Measurements from ENCODE around the gene RAD51B. TPM values are rescaled to one million over a fixed set of nuclear protein-coding genes. Genes with fewer than 3 reads are reported as not detected.
A peak's percentile ranks its signal among the peaks of the same experiment; 100 is the strongest.

RAD51B gene
- total and polyA plus RNA-seq, 2 experiments from 2014 or later: 10.1 to 18.0 TPM

DNA sequence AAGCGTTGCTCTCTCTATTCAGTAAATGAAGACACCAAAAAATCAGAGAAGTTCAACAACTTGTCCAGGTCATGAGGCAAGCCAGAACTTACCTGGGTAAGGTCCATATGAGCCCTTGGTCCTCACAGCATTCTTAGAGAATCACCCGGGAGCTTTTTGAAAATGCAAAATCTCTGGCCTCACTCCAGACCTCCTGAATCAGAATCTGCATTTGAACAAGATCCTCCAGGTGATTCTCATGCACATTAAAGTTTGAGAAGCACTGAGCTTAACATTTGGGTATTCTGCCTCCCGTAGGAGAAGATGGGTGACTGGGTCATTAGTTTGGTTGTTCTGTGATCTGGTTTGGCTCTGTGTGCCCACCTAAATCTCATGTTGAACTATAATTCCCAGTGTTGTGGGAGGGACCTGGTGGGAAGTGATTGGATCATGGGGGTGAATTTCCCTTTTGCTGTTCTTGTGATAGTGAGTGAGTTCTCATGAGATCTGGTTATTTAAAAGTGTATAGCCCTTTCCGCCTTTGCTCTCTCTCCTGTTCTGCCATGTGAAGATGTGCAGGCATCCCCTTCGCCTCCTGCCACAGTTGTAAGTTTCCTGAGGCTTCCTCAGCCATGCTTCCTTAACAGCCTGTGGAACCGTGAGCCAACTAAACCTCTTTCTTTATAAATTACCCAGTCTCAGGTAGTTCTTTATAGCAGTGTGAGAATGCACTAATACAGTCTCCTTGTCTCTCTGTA, 221.2 kb downstream of the RAD51B start:
- H3K9me2 ChIP-seq (replicated peaks; ENCODE audit: insufficient read depth): no peaks in the 10 kb centered on the region
- WGBS (ENCODE audit: low lambda C conversion rate, missing lambda C conversion rate): 84% methylated on average over 6 of the region's 6 CpGs
- no peaks in the 10 kb centered on the region for H3K36me3 ChIP-seq (replicated peaks; ENCODE audit: insufficient read depth, low read depth)
- no peaks in the 10 kb centered on the region for H3K27me3 ChIP-seq
- H2AFZ ChIP-seq: no peak overlapping the region
- H3K4me2 ChIP-seq: no peak overlapping the region
- no peak for DNase-seq (ENCODE audit: low spot score)
- no peaks in the 10 kb centered on the region for H4K20me1 ChIP-seq (ENCODE audit: insufficient read depth, poor library complexity, severe bottlenecking)
- peak overlapping the region; percentile 68 for H3K27ac ChIP-seq
- no peak overlapping the region for H3K4me3 ChIP-seq
- peaks cover 40% of the 10 kb centered on the region for H3K4me1 ChIP-seq (ENCODE audit: insufficient read depth)
- H3K9me3 ChIP-seq (ENCODE audit: low read depth): no peaks in the 10 kb centered on the region
- H3K79me2 ChIP-seq: no peaks in the 10 kb centered on the region
- no peak for TF ChIP-seq EZH2phosphoT487 (IDR thresholded peaks at IDR 0.05; ENCODE audit: low read depth, severe bottlenecking, unreplicated experiment)
- TF ChIP-seq, protein P1, sequence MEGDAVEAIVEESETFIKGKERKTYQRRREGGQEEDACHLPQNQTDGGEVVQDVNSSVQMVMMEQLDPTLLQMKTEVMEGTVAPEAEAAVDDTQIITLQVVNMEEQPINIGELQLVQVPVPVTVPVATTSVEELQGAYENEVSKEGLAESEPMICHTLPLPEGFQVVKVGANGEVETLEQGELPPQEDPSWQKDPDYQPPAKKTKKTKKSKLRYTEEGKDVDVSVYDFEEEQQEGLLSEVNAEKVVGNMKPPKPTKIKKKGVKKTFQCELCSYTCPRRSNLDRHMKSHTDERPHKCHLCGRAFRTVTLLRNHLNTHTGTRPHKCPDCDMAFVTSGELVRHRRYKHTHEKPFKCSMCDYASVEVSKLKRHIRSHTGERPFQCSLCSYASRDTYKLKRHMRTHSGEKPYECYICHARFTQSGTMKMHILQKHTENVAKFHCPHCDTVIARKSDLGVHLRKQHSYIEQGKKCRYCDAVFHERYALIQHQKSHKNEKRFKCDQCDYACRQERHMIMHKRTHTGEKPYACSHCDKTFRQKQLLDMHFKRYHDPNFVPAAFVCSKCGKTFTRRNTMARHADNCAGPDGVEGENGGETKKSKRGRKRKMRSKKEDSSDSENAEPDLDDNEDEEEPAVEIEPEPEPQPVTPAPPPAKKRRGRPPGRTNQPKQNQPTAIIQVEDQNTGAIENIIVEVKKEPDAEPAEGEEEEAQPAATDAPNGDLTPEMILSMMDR (IDR thresholded peaks at IDR 0.05; ENCODE audit: poor library complexity): no peak
- TF ChIP-seq EZH2 (IDR thresholded peaks at IDR 0.05; ENCODE audit: borderline replicate concordance): no peak

DNA sequence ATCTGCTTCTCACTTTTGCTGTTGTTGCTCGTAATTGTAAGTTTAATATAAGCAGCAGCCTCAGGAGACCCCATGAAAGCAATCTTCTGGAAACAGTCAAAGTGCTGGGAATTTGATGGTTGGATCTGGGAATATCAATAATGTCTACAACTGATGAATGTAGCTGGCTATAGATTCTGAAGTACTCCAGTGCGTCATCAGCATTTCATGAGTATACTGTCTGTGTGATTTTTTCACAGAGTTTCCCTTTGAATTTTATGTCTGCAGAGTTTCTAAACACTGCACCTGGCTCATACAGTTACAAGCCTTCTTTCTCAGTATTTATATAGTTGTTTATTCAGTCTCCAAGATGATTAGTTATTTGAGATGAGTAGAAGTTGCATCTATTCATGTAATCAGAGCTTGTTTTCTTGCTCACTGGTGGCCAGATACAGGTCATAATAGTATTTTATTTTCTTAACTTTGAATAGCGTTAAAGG, 222.3 kb downstream of the RAD51B start:
- Histone ChIP-seq H3K4me1 (ENCODE audit: insufficient read depth) (peaks cover 33% of the 10 kb centered on the region), H3K4me3 (no peak overlapping the region), H2AFZ (no peak overlapping the region), H3K79me2 (no peaks in the 10 kb centered on the region), H3K27me3 (no peaks in the 10 kb centered on the region), H3K4me2 (no peak overlapping the region), H3K27ac (peak overlapping the region; percentile 68), H4K20me1 (ENCODE audit: insufficient read depth, poor library complexity, severe bottlenecking) (no peaks in the 10 kb centered on the region), H3K9me3 (ENCODE audit: low read depth) (no peaks in the 10 kb centered on the region), H3K9me2 (replicated peaks; ENCODE audit: insufficient read depth) (no peaks in the 10 kb centered on the region), H3K36me3 (replicated peaks; ENCODE audit: insufficient read depth, low read depth) (no peaks in the 10 kb centered on the region)
- DNase-seq (ENCODE audit: low spot score): peak; percentile 13
- 65% methylated on average over 3 of the region's 3 CpGs for WGBS (ENCODE audit: low lambda C conversion rate, missing lambda C conversion rate)
- TF ChIP-seq EZH2phosphoT487 (IDR thresholded peaks at IDR 0.05; ENCODE audit: low read depth, severe bottlenecking, unreplicated experiment): no peak
- no peak for TF ChIP-seq EZH2 (IDR thresholded peaks at IDR 0.05; ENCODE audit: borderline replicate concordance)
- TF ChIP-seq, protein P1 (IDR thresholded peaks at IDR 0.05; ENCODE audit: poor library complexity): no peak

DNA sequence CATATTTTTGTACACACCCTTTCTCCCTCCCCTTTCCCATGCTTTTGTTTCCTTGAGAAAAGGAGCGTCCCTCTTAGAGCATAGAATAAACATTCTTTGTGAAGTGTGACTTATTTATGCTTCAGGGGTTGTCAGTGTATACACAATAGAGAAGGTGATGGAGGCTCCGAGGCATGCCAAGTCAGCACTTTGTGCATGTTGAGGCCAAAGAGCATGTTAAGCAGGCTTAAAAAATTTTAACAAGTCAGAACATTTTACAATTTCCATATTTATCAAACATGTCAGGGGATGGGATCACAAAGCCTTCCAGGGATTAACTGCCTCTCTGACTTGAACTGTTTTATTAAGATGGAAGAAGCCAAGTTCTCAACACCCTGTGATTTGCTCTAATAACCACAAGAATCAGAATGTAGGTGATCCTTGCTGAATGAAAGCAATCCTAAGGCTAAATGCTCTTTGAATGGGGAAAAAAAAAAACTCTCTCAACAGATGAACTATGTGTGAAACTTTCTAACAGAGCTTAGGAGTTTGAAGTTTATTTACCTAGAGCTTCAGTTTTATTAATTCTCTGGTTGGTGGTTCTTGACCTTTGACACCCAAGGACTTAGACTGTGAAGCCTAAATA, 223.1 kb downstream of the RAD51B start:
- no peaks in the 10 kb centered on the region for H3K9me3 ChIP-seq (ENCODE audit: low read depth)
- 17% methylated on average over 2 of the region's 2 CpGs for WGBS (ENCODE audit: low lambda C conversion rate, missing lambda C conversion rate)

More for the DNA sequence above, 223.1 kb downstream of the RAD51B start:
- Histone ChIP-seq H3K27me3 (no peaks in the 10 kb centered on the region), H3K27ac (peak overlapping the region; percentile 68), H3K4me1 (ENCODE audit: insufficient read depth) (peaks cover 27% of the 10 kb centered on the region), H3K79me2 (no peaks in the 10 kb centered on the region), H3K36me3 (replicated peaks; ENCODE audit: insufficient read depth, low read depth) (no peaks in the 10 kb centered on the region), H2AFZ (no peak overlapping the region), H3K9me2 (replicated peaks; ENCODE audit: insufficient read depth) (no peaks in the 10 kb centered on the region), H3K4me3 (no peak overlapping the region), H3K4me2 (peak overlapping the region; percentile 14), H4K20me1 (ENCODE audit: insufficient read depth, poor library complexity, severe bottlenecking) (no peaks in the 10 kb centered on the region)
- DNase-seq (ENCODE audit: low spot score): peak; percentile 42
- TF ChIP-seq, protein P1 (IDR thresholded peaks at IDR 0.05; ENCODE audit: poor library complexity): no peak
- no peak for TF ChIP-seq EZH2 (IDR thresholded peaks at IDR 0.05; ENCODE audit: borderline replicate concordance)
- no peak for TF ChIP-seq EZH2phosphoT487 (IDR thresholded peaks at IDR 0.05; ENCODE audit: low read depth, severe bottlenecking, unreplicated experiment)

All from hepatocyte (in vitro differentiated cells).